Smooth muscle cell (in vitro differentiated cells): ENCODE results near the gene ITGBL1. TPM values are rescaled to one million over a fixed set of nuclear protein-coding genes. Genes with fewer than 3 reads are reported as not detected.

Experiments
- DNase-seq: peaks from one replicate; lab custom pipeline; 2025; ENCODE audit not compliant: unreplicated experiment; lab: John Stamatoyannopoulos, UW
- H2AFZ ChIP-seq: fragments of 200-600 bp; sonication (generic); 2 replicates; pipeline ENCODE4 v1.6.0; 2016; ENCODE audit warnings: antibody characterized with exemption, low read depth, mild to moderate bottlenecking
- H3F3A ChIP-seq: fragments of 200-600 bp; sonication (generic); 2 replicates; pipeline ENCODE4 v1.6.0; 2017; ENCODE audit warnings: antibody characterized with exemption, low read depth
- H3K27ac ChIP-seq: fragments of 200-600 bp; sonication (generic); 2 replicates; pipeline ENCODE4 v1.5.1; 2016; ENCODE audit warnings: low read depth, mild to moderate bottlenecking
- H3K27me3 ChIP-seq: fragments of 200-600 bp; sonication (generic); 2 replicates; pipeline ENCODE4 v1.6.1; 2016; ENCODE audit warnings: low read depth, mild to moderate bottlenecking
- H3K36me3 ChIP-seq: fragments of 200-600 bp; sonication (generic); 2 replicates; pipeline ENCODE4 v1.5.1; 2016; ENCODE audit warnings: low read depth
- H3K4me1 ChIP-seq: fragments of 200-600 bp; sonication (generic); 2 replicates; pipeline ENCODE4 v1.5.1; 2016; ENCODE audit warnings: low read depth
- H3K4me2 ChIP-seq: fragments of 200-600 bp; sonication (generic); 2 replicates; pipeline ENCODE4 v1.6.0; 2016; ENCODE audit warnings: mild to moderate bottlenecking
- H3K4me3 ChIP-seq: fragments of 200-600 bp; sonication (generic); 2 replicates; pipeline ENCODE4 v1.5.1; 2016; ENCODE audit warnings: mild to moderate bottlenecking
- H3K79me2 ChIP-seq: fragments of 200-600 bp; sonication (generic); 2 replicates; pipeline ENCODE4 v1.6.0; 2016; ENCODE audit warnings: low read depth, mild to moderate bottlenecking
- H3K9ac ChIP-seq: fragments of 200-600 bp; sonication (generic); 2 replicates; pipeline ENCODE4 v1.6.0; 2016; ENCODE audit warnings: low read depth
- H3K9me3 ChIP-seq: fragments of 200-600 bp; sonication (generic); replicated peaks from 2 replicates; pipeline ENCODE4 v1.5.1; 2016; ENCODE audit warnings: low read depth
- H4K20me1 ChIP-seq: fragments of 200-600 bp; sonication (generic); 2 replicates; pipeline ENCODE4 v1.6.0; 2016; ENCODE audit warnings: low read depth
- WGBS: methylation state at CpG from one replicate; pipeline ENCODE4 v1.1.7; 2016; ENCODE audit warnings: low lambda C conversion rate; 5-methylcytosine and 5-hydroxymethylcytosine counted together
- polyA plus RNA-seq: library from polyadenylated mRNA; unstranded; fragments of >200 nt; fragmentation: Nextera tagmentation; extraction: Ambion mirVana; gene quantifications from 2 replicates; pipeline ENCODE4 v1.2.1, GENCODE V29; 2016
- total RNA-seq: library from RNA; depleted of rRNA; stranded (reverse); fragments of >200 nt; gene quantifications from 2 replicates; pipeline ENCODE4 v1.2.3, GENCODE V29; 2014
- TF ChIP-seq, protein P1 (sequence below): fragments of 200-600 bp; sonication (generic); IDR thresholded peaks from 2 replicates; pipeline ENCODE4 v1.5.1; 2017; ENCODE audit warnings: borderline replicate concordance, mild to moderate bottlenecking, antibody characterized with exemption; ENCODE audit not compliant: insufficient read depth, poor library complexity, severe bottlenecking

Gene ITGBL1
- total and polyA plus RNA-seq, 2 experiments from 2014 or later: 0.29 TPM; not detected in 1

DNA sequence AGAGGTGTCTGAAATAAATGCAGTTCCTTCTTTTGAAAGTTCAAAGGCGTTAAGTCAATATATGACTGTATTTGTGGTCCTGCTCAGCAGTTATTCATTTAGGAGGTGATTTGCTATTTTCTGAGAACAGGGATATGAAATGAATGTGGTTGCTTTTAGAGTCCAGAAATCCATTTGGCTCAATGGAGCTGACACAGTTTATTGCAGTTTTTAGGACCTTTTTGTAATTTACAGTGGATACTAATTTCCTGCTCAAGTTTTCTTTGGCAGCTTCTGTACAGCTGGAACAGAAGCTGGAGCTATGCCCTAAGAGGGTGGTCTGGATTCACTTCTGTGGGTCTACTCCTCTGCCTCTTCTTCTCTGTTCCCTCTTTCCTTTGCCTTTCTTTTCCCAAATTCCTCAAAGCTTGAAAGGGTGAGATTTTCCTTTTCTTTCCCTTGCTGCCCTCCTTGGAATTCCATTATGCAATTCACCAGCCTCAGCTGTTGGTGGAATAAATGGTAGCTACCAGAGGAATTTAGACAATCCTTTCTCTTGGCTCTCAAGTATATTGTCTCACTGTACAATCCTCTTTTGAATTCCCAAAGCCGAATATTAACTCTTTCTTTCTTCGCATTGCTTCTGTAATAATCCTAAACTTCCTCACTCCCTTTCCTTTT is 39.9 kb downstream of the ITGBL1 start:
- Histone ChIP-seq H4K20me1 (no peaks in the 10 kb centered on the region), H3F3A (no peaks in the 10 kb centered on the region), H3K4me2 (no peak overlapping the region), H3K79me2 (no peaks in the 10 kb centered on the region), H3K27ac (no peak overlapping the region), H3K9ac (no peak overlapping the region), H3K27me3 (no peaks in the 10 kb centered on the region), H3K4me3 (no peak overlapping the region), H2AFZ (no peak overlapping the region), H3K36me3 (no peaks in the 10 kb centered on the region), H3K4me1 (peaks cover 6% of the 10 kb centered on the region), H3K9me3 (no peaks in the 10 kb centered on the region)
- TF ChIP-seq, protein P1, sequence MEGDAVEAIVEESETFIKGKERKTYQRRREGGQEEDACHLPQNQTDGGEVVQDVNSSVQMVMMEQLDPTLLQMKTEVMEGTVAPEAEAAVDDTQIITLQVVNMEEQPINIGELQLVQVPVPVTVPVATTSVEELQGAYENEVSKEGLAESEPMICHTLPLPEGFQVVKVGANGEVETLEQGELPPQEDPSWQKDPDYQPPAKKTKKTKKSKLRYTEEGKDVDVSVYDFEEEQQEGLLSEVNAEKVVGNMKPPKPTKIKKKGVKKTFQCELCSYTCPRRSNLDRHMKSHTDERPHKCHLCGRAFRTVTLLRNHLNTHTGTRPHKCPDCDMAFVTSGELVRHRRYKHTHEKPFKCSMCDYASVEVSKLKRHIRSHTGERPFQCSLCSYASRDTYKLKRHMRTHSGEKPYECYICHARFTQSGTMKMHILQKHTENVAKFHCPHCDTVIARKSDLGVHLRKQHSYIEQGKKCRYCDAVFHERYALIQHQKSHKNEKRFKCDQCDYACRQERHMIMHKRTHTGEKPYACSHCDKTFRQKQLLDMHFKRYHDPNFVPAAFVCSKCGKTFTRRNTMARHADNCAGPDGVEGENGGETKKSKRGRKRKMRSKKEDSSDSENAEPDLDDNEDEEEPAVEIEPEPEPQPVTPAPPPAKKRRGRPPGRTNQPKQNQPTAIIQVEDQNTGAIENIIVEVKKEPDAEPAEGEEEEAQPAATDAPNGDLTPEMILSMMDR: no peak
- 98% methylated on average over 3 of the region's 3 CpGs for WGBS
- DNase-seq: no peak

DNA sequence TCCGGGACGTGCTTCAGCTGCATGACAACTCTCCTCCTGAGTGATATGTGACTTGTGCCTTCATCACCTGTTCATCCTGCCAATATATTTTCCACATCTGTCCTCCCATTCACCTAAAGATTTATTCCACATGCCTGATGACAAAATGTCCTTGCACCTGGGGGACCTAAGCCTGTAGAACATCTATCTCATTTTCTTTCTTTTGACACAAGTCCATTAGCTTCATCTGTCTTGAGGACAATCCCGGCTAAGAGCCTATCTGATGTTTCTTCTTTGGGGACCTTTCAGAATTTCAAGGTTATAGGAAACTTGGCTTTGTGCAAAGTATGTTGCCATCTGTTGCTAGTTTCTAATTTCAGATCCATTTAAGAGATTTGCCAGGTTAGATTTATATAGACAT is 41.1 kb downstream of the ITGBL1 start:
- peaks cover 6% of the 10 kb centered on the region for H3K4me1 ChIP-seq
- no peaks in the 10 kb centered on the region for H4K20me1 ChIP-seq
- no peaks in the 10 kb centered on the region for H3K9me3 ChIP-seq
- H3K9ac ChIP-seq: no peak overlapping the region
- DNase-seq: no peak
- H3K79me2 ChIP-seq: no peaks in the 10 kb centered on the region
- no peak overlapping the region for H2AFZ ChIP-seq
- no peaks in the 10 kb centered on the region for H3K36me3 ChIP-seq
- no peaks in the 10 kb centered on the region for H3F3A ChIP-seq
- WGBS: 89% methylated on average over 3 of the region's 3 CpGs
- H3K4me2 ChIP-seq: no peak overlapping the region
- no peak overlapping the region for H3K27ac ChIP-seq
- H3K4me3 ChIP-seq: no peak overlapping the region
- no peaks in the 10 kb centered on the region for H3K27me3 ChIP-seq
- TF ChIP-seq, protein P1: no peak

DNA sequence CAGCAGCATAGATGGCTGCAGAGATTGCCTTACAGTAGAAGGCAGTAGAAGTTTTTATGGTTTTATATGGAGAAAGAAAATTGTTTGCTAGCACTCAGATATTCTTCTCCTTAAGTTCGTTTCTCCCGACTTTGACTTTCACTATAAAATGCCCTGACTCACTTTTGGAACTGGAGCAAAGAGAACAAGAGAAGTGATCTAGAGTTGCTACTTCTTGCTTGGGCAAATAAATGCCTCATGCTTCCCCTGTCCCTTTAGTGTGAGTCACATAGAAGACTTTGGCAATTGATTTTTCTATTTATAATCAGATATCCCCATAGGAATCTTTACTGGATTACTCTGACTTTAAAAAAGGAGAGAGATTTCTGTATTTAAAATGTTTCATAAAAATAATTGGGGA is 46.9 kb downstream of the ITGBL1 start:
- no peaks in the 10 kb centered on the region for H3K27me3 ChIP-seq
- H4K20me1 ChIP-seq: no peaks in the 10 kb centered on the region
- H3K4me2 ChIP-seq: no peak overlapping the region
- no peak overlapping the region for H3K4me3 ChIP-seq
- 91% methylated on average over 2 of the region's 2 CpGs for WGBS
- no peaks in the 10 kb centered on the region for H3K79me2 ChIP-seq
- H3K27ac ChIP-seq: no peak overlapping the region
- H3K9me3 ChIP-seq: no peaks in the 10 kb centered on the region
- H3K4me1 ChIP-seq: no peaks in the 10 kb centered on the region
- no peak overlapping the region for H3K9ac ChIP-seq
- TF ChIP-seq, protein P1: no peak
- no peak overlapping the region for H2AFZ ChIP-seq
- DNase-seq: no peak
- no peaks in the 10 kb centered on the region for H3K36me3 ChIP-seq
- H3F3A ChIP-seq: no peaks in the 10 kb centered on the region

DNA sequence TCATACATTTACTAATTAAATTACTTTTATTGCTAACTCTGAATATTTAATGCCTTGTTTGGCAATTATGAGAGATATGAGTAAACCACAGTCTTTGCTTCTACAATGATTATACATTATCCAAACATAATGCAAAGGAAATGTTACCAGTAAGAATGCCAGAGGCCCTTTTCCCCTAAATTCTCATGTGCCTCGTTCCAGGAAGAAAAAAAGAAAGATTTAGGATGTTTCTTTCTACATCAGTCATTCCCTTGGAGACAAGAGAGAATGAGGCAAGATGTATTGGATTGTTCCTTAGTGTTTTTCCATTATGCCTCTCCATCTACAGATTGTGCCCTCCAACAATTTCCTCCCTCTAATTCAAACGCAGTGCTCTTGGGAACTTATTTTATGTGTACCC is 50.1 kb downstream of the ITGBL1 start:
- 81% methylated on average over 2 of the region's 2 CpGs for WGBS
- H3K79me2 ChIP-seq: no peaks in the 10 kb centered on the region
- TF ChIP-seq, protein P1: no peak

More for the DNA sequence above, 50.1 kb downstream of the ITGBL1 start:
- Histone ChIP-seq H3K36me3 (no peaks in the 10 kb centered on the region), H3K27ac (no peak overlapping the region), H3K9ac (no peak overlapping the region), H3K9me3 (no peaks in the 10 kb centered on the region), H4K20me1 (no peaks in the 10 kb centered on the region), H3K4me1 (no peaks in the 10 kb centered on the region), H3K4me3 (no peak overlapping the region), H3K4me2 (no peak overlapping the region), H3F3A (no peaks in the 10 kb centered on the region), H3K27me3 (no peaks in the 10 kb centered on the region), H2AFZ (no peak overlapping the region)
- no peak for DNase-seq
